GM12878 (cell line): ENCODE data around the gene THSD4.

Experiments used
- EGR1 ChIP-seq, 2 experiments: IDR thresholded peaks; 1 replicate in 1 of 2; 2 replicates in 1 of 2; pipeline ENCODE4 v1.6.1; 2011 to 2012; ENCODE audit warnings: low read depth in 2 of 2, low read length in 2 of 2, borderline replicate concordance in 1 of 2, mild to moderate bottlenecking in 1 of 2, moderate library complexity in 1 of 2
- GABPA ChIP-seq: IDR thresholded peaks from 2 replicates; pipeline ENCODE4 v1.6.1; 2014; ENCODE audit warnings: antibody characterized with exemption, low read depth, mild to moderate bottlenecking, inconsistent platforms
- MYC ChIP-seq: IDR thresholded peaks from 2 replicates; pipeline ENCODE4 v1.6.1; 2011; ENCODE audit warnings: mild to moderate bottlenecking, low read length, moderate library complexity, inconsistent platforms; ENCODE audit not compliant: insufficient read depth, insufficient replicate concordance, insufficient read length, severe bottlenecking
- NFIC ChIP-seq: IDR thresholded peaks from 2 replicates; pipeline ENCODE4 v1.6.1; 2012; ENCODE audit warnings: low read depth, mild to moderate bottlenecking, inconsistent platforms, low read length, moderate library complexity
- RFX5 ChIP-seq: IDR thresholded peaks from 2 replicates; pipeline ENCODE4 v1.6.1; 2011; ENCODE audit warnings: low read depth, low read length, improper control_type of control experiment
- ZNF24 ChIP-seq: fragments of 450-650 bp; IDR thresholded peaks from 2 replicates; pipeline ENCODE4 v1.6.1; 2017; ENCODE audit warnings: antibody characterized with exemption, mild to moderate bottlenecking
- TF ChIP-seq, protein P1 (sequence below): IDR thresholded peaks from 2 replicates; pipeline ENCODE4 v1.6.1; 2012; ENCODE audit warnings: low read length, inconsistent platforms
- TF ChIP-seq, protein P2 (sequence below), 3 experiments: IDR thresholded peaks in 2 of 3; conservative IDR thresholded peaks in 1 of 3; 2 replicates each; pipeline ENCODE4 v1.5.1; 2011; ENCODE audit warnings: low read depth in 3 of 3, low read length in 3 of 3, mild to moderate bottlenecking in 3 of 3, control low read depth in 2 of 3, moderate library complexity in 2 of 3, inconsistent platforms in 1 of 3, mixed read lengths in 1 of 3; ENCODE audit not compliant: control insufficient read depth in 2 of 3, insufficient read depth in 1 of 3; ENCODE audit errors: extremely low read depth in 1 of 3

DNA sequence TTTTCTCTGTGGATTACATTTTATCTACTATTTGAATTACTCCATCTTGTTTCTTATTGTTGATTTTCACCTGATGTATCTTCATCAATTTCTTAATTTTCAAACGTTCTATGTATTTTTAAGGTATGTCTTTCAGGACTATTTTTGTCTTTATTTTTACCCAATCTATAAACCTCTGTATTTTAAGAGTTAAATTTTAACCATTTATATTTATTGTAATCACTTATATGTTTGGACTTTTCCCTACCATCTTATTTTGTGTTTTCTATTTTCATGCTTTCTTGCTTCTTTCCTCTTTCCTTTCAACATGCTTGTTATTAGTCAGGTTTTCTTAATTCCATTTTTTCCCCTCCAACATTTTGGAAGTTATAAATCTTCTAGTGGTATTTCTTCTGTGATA, 645.6 kb downstream of the THSD4 start:
- TF ChIP-seq, protein P1, sequence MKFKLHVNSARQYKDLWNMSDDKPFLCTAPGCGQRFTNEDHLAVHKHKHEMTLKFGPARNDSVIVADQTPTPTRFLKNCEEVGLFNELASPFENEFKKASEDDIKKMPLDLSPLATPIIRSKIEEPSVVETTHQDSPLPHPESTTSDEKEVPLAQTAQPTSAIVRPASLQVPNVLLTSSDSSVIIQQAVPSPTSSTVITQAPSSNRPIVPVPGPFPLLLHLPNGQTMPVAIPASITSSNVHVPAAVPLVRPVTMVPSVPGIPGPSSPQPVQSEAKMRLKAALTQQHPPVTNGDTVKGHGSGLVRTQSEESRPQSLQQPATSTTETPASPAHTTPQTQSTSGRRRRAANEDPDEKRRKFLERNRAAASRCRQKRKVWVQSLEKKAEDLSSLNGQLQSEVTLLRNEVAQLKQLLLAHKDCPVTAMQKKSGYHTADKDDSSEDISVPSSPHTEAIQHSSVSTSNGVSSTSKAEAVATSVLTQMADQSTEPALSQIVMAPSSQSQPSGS: no peak
- TF ChIP-seq NFIC: no peak
- TF ChIP-seq GABPA: no peak
- TF ChIP-seq EGR1 (IDR thresholded peaks at IDR 0.05; ENCODE audit: borderline replicate concordance in 1 of 2, low read depth in 2 of 2, low read length in 2 of 2): no peak
- TF ChIP-seq, protein P2, sequence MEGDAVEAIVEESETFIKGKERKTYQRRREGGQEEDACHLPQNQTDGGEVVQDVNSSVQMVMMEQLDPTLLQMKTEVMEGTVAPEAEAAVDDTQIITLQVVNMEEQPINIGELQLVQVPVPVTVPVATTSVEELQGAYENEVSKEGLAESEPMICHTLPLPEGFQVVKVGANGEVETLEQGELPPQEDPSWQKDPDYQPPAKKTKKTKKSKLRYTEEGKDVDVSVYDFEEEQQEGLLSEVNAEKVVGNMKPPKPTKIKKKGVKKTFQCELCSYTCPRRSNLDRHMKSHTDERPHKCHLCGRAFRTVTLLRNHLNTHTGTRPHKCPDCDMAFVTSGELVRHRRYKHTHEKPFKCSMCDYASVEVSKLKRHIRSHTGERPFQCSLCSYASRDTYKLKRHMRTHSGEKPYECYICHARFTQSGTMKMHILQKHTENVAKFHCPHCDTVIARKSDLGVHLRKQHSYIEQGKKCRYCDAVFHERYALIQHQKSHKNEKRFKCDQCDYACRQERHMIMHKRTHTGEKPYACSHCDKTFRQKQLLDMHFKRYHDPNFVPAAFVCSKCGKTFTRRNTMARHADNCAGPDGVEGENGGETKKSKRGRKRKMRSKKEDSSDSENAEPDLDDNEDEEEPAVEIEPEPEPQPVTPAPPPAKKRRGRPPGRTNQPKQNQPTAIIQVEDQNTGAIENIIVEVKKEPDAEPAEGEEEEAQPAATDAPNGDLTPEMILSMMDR (IDR thresholded peaks at IDR 0.05 in 2 of 3, conservative IDR thresholded peaks at IDR 0.05 in 1 of 3; ENCODE audit: control insufficient read depth in 2 of 3, extremely low read depth in 1 of 3, insufficient read depth in 1 of 3, low read depth in 3 of 3, low read length in 3 of 3): no peak
- no peak for TF ChIP-seq ZNF24
- TF ChIP-seq MYC: no peak
- TF ChIP-seq RFX5: no peak
